ENCODE data around the gene RBM33.

RBM33 gene

GRCh38 chr7:155662343-155663043 lies 18.0 kb downstream of the RBM33 start:
- Mint-ChIP-seq H3K27ac (no peak overlapping the region), H3K4me1 (peaks cover 88% of the 10 kb centered on the region), H3K36me3 (ENCODE audit: low read depth) (peaks cover 25% of the 10 kb centered on the region), H3K4me3 (no peak overlapping the region), H3K9me3 (peaks cover 8% of the 10 kb centered on the region), H3K27me3 (no peaks in the 10 kb centered on the region)
- ATAC-seq = no peak
- DNase-seq = no peak

DNA sequence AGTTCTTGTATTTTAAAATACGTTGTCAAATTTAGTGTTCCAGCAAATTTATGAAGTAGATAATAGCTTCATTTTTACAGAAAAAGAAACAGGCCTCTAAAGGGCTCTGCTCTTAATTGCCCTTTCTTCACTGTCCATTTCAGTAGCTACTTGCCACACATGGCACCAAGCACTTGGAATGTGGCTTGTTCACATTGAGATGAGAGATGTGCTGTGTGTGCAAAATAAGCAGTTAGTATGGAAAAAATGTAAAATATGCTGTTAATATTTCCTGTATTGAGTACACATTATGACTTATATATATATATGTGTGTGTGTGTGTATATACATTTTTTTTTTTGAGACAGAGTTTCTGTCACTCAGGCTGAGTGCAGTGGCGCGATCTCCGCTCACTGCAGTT lies 19.5 kb downstream of the RBM33 start:
- no peaks in the 10 kb centered on the region for H3K27me3 Mint-ChIP-seq
- H3K4me1 Mint-ChIP-seq = peaks cover 86% of the 10 kb centered on the region
- peaks cover 28% of the 10 kb centered on the region for H3K36me3 Mint-ChIP-seq (ENCODE audit: low read depth)
- DNase-seq (no peak), ATAC-seq (no peak)
- no peak overlapping the region for H3K4me3 Mint-ChIP-seq
- H3K27ac Mint-ChIP-seq = no peak overlapping the region
- peaks cover 8% of the 10 kb centered on the region for H3K9me3 Mint-ChIP-seq

DNA sequence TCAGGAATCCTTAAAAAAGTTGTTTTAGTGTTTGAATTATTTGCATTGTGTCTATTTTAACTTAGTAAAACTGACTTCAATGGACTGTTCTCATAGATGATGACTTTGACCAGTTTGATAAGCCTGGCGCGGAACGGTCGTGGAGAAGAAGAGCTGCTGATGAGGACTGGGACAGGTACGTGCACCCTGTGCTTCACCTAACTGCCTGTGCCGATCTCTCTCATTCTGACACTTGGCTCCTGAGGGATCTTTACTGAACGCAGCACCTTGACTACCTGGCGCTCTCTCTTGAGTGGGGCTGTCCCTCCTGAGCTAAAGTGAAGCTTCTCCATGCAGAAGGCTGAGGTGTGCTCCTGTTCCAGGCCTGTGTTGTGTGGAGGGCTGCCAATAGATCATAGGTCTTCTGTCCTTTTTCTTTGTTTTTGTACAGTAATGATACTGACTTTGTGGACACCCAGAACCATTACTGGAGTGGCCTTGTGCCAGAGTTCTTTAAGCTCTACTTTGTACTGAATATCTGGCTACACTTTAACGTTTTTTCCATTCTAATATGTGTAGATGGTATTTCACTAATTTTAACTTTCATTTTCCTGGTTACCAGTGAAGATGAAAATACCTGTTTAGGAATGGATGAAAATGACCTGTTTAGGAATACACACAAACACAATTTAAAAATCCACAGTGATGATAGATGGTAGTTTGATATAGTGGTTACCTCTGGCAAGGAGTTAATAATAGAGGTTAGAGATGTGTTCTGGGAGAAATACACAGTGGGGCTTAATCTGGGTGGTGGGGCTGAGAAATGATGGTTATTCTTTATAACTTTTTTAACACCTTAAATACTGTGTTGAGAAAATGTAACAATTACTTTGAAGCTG lies 20.9 kb downstream of the RBM33 start:
- ATAC-seq (no peak), DNase-seq (no peak)
- Mint-ChIP-seq H3K36me3 (ENCODE audit: low read depth) (peaks cover 29% of the 10 kb centered on the region), H3K4me3 (no peak overlapping the region), H3K27me3 (no peaks in the 10 kb centered on the region), H3K9me3 (no peaks in the 10 kb centered on the region), H3K27ac (peak overlapping the region; percentile 54), H3K4me1 (peaks cover 84% of the 10 kb centered on the region)

GRCh38 chr7:155665957-155666287 lies 21.5 kb downstream of the RBM33 start:
- Mint-ChIP-seq H3K27me3 (no peaks in the 10 kb centered on the region), H3K36me3 (ENCODE audit: low read depth) (peaks cover 24% of the 10 kb centered on the region), H3K27ac (no peak overlapping the region), H3K4me1 (peaks cover 84% of the 10 kb centered on the region), H3K4me3 (no peak overlapping the region), H3K9me3 (no peaks in the 10 kb centered on the region)
- ATAC-seq = peak; percentile 91
- DNase-seq = no peak

GRCh38 chr7:155667241-155667829 lies 22.9 kb downstream of the RBM33 start:
- peaks cover 18% of the 10 kb centered on the region for H3K36me3 Mint-ChIP-seq (ENCODE audit: low read depth)
- no peaks in the 10 kb centered on the region for H3K9me3 Mint-ChIP-seq
- peaks cover 76% of the 10 kb centered on the region for H3K4me1 Mint-ChIP-seq
- H3K4me3 Mint-ChIP-seq = no peak overlapping the region
- no peak for DNase-seq
- no peaks in the 10 kb centered on the region for H3K27me3 Mint-ChIP-seq
- no peak overlapping the region for H3K27ac Mint-ChIP-seq
- no peak for ATAC-seq

DNA sequence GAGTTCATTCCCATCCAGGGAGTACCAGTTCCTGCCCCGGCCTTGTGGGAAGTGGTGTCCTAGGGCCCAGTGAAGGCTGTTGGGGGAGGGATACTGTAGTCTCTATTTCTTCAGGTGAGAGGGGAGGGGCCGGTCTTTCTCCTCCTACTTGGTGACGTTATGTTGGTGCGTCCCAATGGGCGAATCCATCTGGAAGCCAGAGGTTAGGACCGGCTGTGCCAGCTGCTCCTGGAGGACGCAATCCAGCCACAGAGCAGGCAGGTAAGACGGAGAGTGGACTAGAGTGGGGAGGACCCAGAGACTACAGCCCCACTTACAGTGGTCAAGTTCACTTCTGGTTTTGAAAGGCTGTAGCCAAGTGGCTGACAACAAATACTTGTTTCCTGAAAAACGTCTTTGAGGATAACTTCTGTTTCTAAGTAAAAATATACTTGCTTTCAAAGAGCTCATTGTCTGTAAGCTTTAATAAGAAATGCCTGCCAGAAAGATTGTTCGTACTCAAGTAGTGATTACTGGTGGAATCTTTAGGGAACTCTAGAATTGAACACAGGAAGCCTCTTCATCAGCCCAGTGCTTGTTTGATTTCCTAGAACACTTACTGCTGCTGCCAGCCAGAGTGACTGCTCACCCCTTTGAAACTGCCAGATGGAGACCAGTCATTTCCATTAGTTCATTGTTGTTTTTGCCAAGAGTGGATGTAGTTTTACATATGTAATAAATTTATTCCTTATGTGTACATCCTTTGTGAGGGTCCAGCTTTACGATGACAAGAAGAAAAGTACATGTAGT lies 25.4 kb downstream of the RBM33 start:
- Mint-ChIP-seq H3K36me3 (ENCODE audit: low read depth) (peaks cover 25% of the 10 kb centered on the region), H3K27me3 (no peaks in the 10 kb centered on the region), H3K4me3 (no peak overlapping the region), H3K27ac (peak overlapping the region; percentile 9), H3K9me3 (no peaks in the 10 kb centered on the region), H3K4me1 (peaks cover 57% of the 10 kb centered on the region)
- ATAC-seq = no peak
- no peak for DNase-seq

GRCh38 chr7:155670521-155670920 lies 26.1 kb downstream of the RBM33 start:
- DNase-seq (no peak), ATAC-seq (no peak)
- no peak overlapping the region for H3K4me3 Mint-ChIP-seq
- H3K27me3 Mint-ChIP-seq = no peaks in the 10 kb centered on the region
- no peak overlapping the region for H3K27ac Mint-ChIP-seq
- no peaks in the 10 kb centered on the region for H3K9me3 Mint-ChIP-seq
- peaks cover 20% of the 10 kb centered on the region for H3K36me3 Mint-ChIP-seq (ENCODE audit: low read depth)
- peaks cover 51% of the 10 kb centered on the region for H3K4me1 Mint-ChIP-seq

- ATAC-seq (no peak), DNase-seq (no peak)
- Mint-ChIP-seq H3K27me3 (no peaks in the 10 kb centered on the region), H3K36me3 (ENCODE audit: low read depth) (peaks cover 14% of the 10 kb centered on the region), H3K4me1 (peaks cover 42% of the 10 kb centered on the region), H3K4me3 (no peak overlapping the region), H3K9me3 (no peaks in the 10 kb centered on the region), H3K27ac (no peak overlapping the region)
Observed at GRCh38 chr7:155674556-155674955, 30.1 kb downstream of the RBM33 start.

DNA sequence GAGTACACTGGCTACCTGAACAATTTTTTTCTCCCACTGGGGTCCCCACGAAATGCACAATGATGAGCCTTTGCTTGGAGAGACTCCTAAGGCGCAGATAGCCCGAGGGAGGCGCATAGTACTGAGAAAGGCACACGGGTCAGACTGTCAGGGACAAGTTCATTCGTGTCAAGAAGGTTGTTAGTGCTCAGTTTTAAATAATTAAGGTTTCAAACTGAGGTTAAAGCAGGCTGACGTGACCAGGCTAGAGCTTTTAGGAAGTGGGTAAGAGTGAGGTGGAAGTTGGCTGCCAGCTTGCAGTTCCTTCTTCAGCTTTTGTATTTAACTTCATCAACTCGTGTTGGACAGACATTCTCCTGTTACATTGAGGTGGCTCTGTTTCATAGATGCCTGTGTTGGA lies 31.6 kb downstream of the RBM33 start:
- Mint-ChIP-seq H3K27ac (peak overlapping the region; percentile 13), H3K27me3 (no peaks in the 10 kb centered on the region), H3K9me3 (no peaks in the 10 kb centered on the region), H3K4me1 (peaks cover 33% of the 10 kb centered on the region), H3K36me3 (ENCODE audit: low read depth) (peaks cover 23% of the 10 kb centered on the region), H3K4me3 (no peak overlapping the region)
- no peak for DNase-seq
- ATAC-seq = no peak

DNA sequence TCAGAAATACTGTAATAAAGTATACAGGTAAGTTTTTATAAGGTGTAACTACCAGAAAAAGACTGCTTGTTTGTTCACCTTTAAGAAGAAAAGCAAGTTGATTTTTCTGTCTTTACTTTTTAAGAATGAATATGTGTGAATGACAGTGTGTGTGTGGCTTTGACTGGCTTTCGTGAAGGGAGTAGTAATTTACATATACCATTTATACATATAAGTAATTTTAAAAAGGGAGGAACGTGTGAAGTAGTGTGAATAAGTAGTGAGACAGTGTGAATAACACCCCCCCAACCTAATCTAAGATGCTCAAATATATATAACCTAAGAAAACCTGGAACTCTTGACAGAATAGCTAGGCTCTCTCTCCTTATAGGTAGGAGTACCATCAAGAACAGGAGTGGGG lies 33.2 kb downstream of the RBM33 start:
- peaks cover 33% of the 10 kb centered on the region for H3K36me3 Mint-ChIP-seq (ENCODE audit: low read depth)
- no peaks in the 10 kb centered on the region for H3K27me3 Mint-ChIP-seq
- H3K4me1 Mint-ChIP-seq = peaks cover 48% of the 10 kb centered on the region

DNA sequence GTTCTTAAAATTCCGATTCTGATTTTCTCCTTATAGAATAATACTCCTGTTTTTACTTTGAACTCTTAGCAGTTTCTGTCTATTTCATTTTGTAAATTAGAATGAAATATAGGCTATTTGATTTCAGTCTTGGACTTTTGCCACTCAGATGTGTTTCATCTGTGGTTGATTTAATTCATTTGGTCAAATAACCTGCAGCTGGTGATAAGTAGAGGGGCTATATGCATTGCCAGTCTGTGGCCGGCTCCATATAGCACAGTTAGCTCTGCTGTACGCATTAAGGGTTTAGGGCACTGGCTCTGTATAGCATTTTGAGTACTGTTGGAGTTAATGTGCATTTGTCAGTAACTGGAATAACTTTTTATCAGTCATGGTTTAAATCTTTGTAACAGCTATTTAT lies 35.7 kb downstream of the RBM33 start:
- H3K36me3 Mint-ChIP-seq (ENCODE audit: low read depth) = peaks cover 42% of the 10 kb centered on the region
- DNase-seq (no peak), ATAC-seq (no peak)
- H3K4me1 Mint-ChIP-seq = peaks cover 65% of the 10 kb centered on the region
- H3K9me3 Mint-ChIP-seq = no peaks in the 10 kb centered on the region
- H3K4me3 Mint-ChIP-seq = no peak overlapping the region
- no peak overlapping the region for H3K27ac Mint-ChIP-seq
- no peaks in the 10 kb centered on the region for H3K27me3 Mint-ChIP-seq

More for the DNA sequence above, 33.2 kb downstream of the RBM33 start:
- Mint-ChIP-seq H3K9me3 (no peaks in the 10 kb centered on the region), H3K4me3 (no peak overlapping the region), H3K27ac (no peak overlapping the region)
- DNase-seq (no peak), ATAC-seq (no peak)

DNA sequence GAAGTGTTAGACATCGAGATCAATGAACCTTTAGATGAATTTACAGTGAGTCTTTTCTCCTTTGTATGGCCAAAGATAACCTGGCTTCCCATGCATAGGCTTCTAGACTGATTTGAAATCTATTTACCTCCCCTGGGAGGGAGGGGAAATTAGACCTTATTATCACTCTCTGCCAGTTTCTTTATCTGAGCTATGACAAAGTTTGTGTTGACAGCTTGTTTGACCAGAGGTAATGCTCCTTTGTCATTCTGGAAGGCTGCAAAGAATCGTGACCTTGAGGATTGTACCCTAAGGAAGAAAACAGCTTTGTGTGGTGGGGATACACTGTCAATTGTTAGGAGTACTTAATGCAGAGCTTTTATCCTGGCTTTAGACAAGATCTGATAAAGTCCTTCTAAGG lies 36.4 kb downstream of the RBM33 start:
- peaks cover 47% of the 10 kb centered on the region for H3K36me3 Mint-ChIP-seq (ENCODE audit: low read depth)
- H3K4me1 Mint-ChIP-seq = peaks cover 69% of the 10 kb centered on the region

DNA sequence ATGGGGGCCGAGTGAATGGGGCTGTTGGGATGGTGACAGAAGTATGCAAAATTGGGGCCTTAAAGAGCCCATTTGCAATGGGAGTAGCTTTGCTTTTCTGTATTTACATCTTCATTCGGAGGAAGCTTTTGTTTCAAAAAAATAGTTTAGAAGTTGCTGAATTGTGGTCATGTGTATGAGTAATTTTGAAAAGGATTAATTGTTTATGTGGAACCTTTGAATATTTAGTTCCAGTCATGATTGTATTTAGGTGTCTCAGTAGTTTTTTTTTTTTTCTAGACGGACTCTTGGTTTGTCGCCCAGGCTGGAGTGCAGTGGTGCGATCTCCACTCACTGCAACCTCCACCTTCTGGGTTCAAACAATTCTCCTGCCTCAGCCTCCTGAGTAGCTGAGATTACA lies 37.2 kb downstream of the RBM33 start:
- no peak overlapping the region for H3K4me3 Mint-ChIP-seq
- peaks cover 52% of the 10 kb centered on the region for H3K36me3 Mint-ChIP-seq (ENCODE audit: low read depth)
- H3K9me3 Mint-ChIP-seq = no peaks in the 10 kb centered on the region
- DNase-seq (no peak), ATAC-seq (no peak)
- H3K4me1 Mint-ChIP-seq = peaks cover 64% of the 10 kb centered on the region
- peak overlapping the region; percentile 37 for H3K27ac Mint-ChIP-seq
- no peaks in the 10 kb centered on the region for H3K27me3 Mint-ChIP-seq

More for the DNA sequence above, 36.4 kb downstream of the RBM33 start:
- DNase-seq (no peak), ATAC-seq (no peak)
- no peak overlapping the region for H3K4me3 Mint-ChIP-seq
- peak overlapping the region; percentile 37 for H3K27ac Mint-ChIP-seq
- H3K9me3 Mint-ChIP-seq = no peaks in the 10 kb centered on the region
- no peaks in the 10 kb centered on the region for H3K27me3 Mint-ChIP-seq

DNA sequence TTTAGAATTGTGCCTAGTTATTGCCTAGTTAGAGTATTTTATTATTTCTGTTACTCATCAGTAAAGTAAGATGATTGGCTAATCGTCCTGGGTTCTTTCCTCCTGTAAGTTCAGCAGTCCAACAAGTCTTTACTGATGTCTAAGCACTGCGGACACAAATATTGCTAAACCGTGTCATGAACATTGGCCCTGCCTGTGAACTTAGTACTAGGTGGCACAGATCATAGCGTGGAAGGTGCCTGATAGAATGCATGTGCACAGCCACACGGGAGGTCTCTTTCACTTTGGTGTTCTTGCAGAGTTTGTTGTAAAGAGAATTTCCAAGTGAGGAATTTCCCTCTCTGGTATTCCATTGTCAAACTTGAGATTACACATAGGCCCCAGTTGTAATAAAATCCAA lies 38.0 kb downstream of the RBM33 start:
- Mint-ChIP-seq H3K36me3 (ENCODE audit: low read depth) (peaks cover 58% of the 10 kb centered on the region), H3K27me3 (no peaks in the 10 kb centered on the region), H3K4me1 (peaks cover 56% of the 10 kb centered on the region), H3K4me3 (no peak overlapping the region), H3K27ac (peak overlapping the region; percentile 26), H3K9me3 (no peaks in the 10 kb centered on the region)
- no peak for DNase-seq
- no peak for ATAC-seq
